Type B pancreatic cell (in vitro differentiated cells): ENCODE data around the gene RSF1. TPM values are rescaled to one million over a fixed set of nuclear protein-coding genes. Genes with fewer than 3 reads are reported as not detected.

Experiments used
- DNase-seq: peaks from one replicate; pipeline ENCODE4 v3.0.0; 2021; ENCODE audit warnings: mixed read lengths; ENCODE audit not compliant: unreplicated experiment; ENCODE audit errors: extremely low spot score
- H3K27ac Mint-ChIP-seq: 2 replicates; pipeline ENCODE4 v1.8.0; 2021; ENCODE audit warnings: mild to moderate bottlenecking, mixed read lengths
- H3K27me3 Mint-ChIP-seq: 2 replicates; pipeline ENCODE4 v1.8.0; 2021; ENCODE audit warnings: mixed read lengths
- H3K36me3 Mint-ChIP-seq: 2 replicates; pipeline ENCODE4 v1.8.0; 2021; ENCODE audit warnings: mixed read lengths
- H3K4me1 Mint-ChIP-seq: one replicate; pipeline ENCODE4 v1.8.0; 2021; ENCODE audit warnings: mixed read lengths; ENCODE audit not compliant: unreplicated experiment
- H3K4me3 Mint-ChIP-seq: 2 replicates; pipeline ENCODE4 v1.8.0; 2021; ENCODE audit warnings: mild to moderate bottlenecking, mixed read lengths
- H3K9me3 Mint-ChIP-seq: 2 replicates; pipeline ENCODE4 v1.8.0; 2021; ENCODE audit warnings: mixed read lengths
- CTCF ChIP-seq: fragments of 200-600 bp; sonication (generic); conservative IDR thresholded peaks from 2 replicates; pipeline ENCODE4 v1.5.0; 2021; ENCODE audit warnings: antibody characterized with exemption, mild to moderate bottlenecking
- total RNA-seq: library from RNA; stranded (reverse); gene quantifications from 2 replicates; pipeline ENCODE4 v1.2.1, GENCODE V29; 2021; ENCODE audit warnings: low replicate concordance

The RSF1 gene
- total RNA-seq, 1 donor from 2014 or later, result 74.2 TPM

GRCh38 chr11:77697865-77698264 is 122.7 kb downstream of the RSF1 start:
- H3K36me3 Mint-ChIP-seq, result peaks cover 54% of the 10 kb centered on the region
- no peak for DNase-seq
- H3K27me3 Mint-ChIP-seq, result no peaks in the 10 kb centered on the region
- H3K9me3 Mint-ChIP-seq, result no peaks in the 10 kb centered on the region
- H3K27ac Mint-ChIP-seq, result no peak overlapping the region
- H3K4me3 Mint-ChIP-seq, result no peak overlapping the region
- no peaks in the 10 kb centered on the region for H3K4me1 Mint-ChIP-seq
- no peak for TF ChIP-seq CTCF

- Mint-ChIP-seq H3K36me3 (peaks cover 43% of the 10 kb centered on the region), H3K27me3 (no peaks in the 10 kb centered on the region), H3K27ac (no peak overlapping the region), H3K4me3 (no peak overlapping the region), H3K9me3 (no peaks in the 10 kb centered on the region), H3K4me1 (no peaks in the 10 kb centered on the region)
- DNase-seq, result no peak
- no peak for TF ChIP-seq CTCF
Measured at GRCh38 chr11:77695417-77695816, 125.1 kb downstream of the RSF1 start.

- peaks cover 32% of the 10 kb centered on the region for H3K36me3 Mint-ChIP-seq
- TF ChIP-seq CTCF, result no peak
- no peaks in the 10 kb centered on the region for H3K9me3 Mint-ChIP-seq
Measured at GRCh38 chr11:77690649-77691048, 129.9 kb downstream of the RSF1 start.

GRCh38 chr11:77687088-77687487 is 133.4 kb downstream of the RSF1 start:
- Mint-ChIP-seq H3K27ac (no peak overlapping the region), H3K4me1 (no peaks in the 10 kb centered on the region)
- no peak for TF ChIP-seq CTCF

More at GRCh38 chr11:77690649-77691048, 129.9 kb downstream of the RSF1 start:
- H3K27me3 Mint-ChIP-seq, result no peaks in the 10 kb centered on the region
- H3K27ac Mint-ChIP-seq, result no peak overlapping the region
- H3K4me1 Mint-ChIP-seq, result no peaks in the 10 kb centered on the region
- no peak overlapping the region for H3K4me3 Mint-ChIP-seq
- DNase-seq, result no peak

GRCh38 chr11:77677138-77677537 is 143.4 kb downstream of the RSF1 start:
- Mint-ChIP-seq H3K9me3 (no peaks in the 10 kb centered on the region), H3K36me3 (peaks cover 39% of the 10 kb centered on the region), H3K27ac (no peak overlapping the region), H3K4me3 (no peak overlapping the region), H3K27me3 (no peaks in the 10 kb centered on the region), H3K4me1 (no peaks in the 10 kb centered on the region)
- DNase-seq, result no peak
- no peak for TF ChIP-seq CTCF

More at GRCh38 chr11:77687088-77687487, 133.4 kb downstream of the RSF1 start:
- peaks cover 26% of the 10 kb centered on the region for H3K36me3 Mint-ChIP-seq
- no peak overlapping the region for H3K4me3 Mint-ChIP-seq
- no peak for DNase-seq
- no peaks in the 10 kb centered on the region for H3K27me3 Mint-ChIP-seq
- H3K9me3 Mint-ChIP-seq, result no peaks in the 10 kb centered on the region

GRCh38 chr11:77672264-77672663 is 148.3 kb downstream of the RSF1 start:
- Mint-ChIP-seq H3K27me3 (no peaks in the 10 kb centered on the region), H3K36me3 (peaks cover 51% of the 10 kb centered on the region), H3K4me3 (no peak overlapping the region), H3K4me1 (no peaks in the 10 kb centered on the region), H3K9me3 (no peaks in the 10 kb centered on the region), H3K27ac (no peak overlapping the region)
- DNase-seq, result no peak
- no peak for TF ChIP-seq CTCF
